Spleen (tissue), 11 donors: ENCODE measurements around the gene LUC7L. TPM values are rescaled to one million over a fixed set of nuclear protein-coding genes. Genes with fewer than 3 reads are reported as not detected.
"Not testable (repeated sequence)": the region's sequence is repeated elsewhere in the genome, so short reads cannot be mapped to it uniquely, and the experiment has no call there.

ENCODE experiments used
- DNase-seq: peaks from one replicate; pipeline ENCODE4 v3.0.0-alpha.2; 2020
- H3K27ac ChIP-seq, 8 donors: fragments of 200-600 bp; sonication (generic) in 7 of 8; 1 replicate in 4 of 8; 2 replicates in 4 of 8; pipeline versions ENCODE4 v1.5.0 to v1.8.0; 2016 to 2021; ENCODE audit warnings: inconsistent platforms in 4 of 8, mild to moderate bottlenecking in 4 of 8, moderate library complexity in 1 of 8
- H3K27me3 ChIP-seq, 7 donors: fragments of 200-600 bp; sonication (generic) in 6 of 7; replicated peaks in 1 of 7; 1 replicate in 4 of 7; 2 replicates in 3 of 7; pipeline versions ENCODE4 v1.5.0 to v1.8.0; 2016 to 2021; ENCODE audit warnings: inconsistent platforms in 3 of 7, mild to moderate bottlenecking in 1 of 7
- H3K36me3 ChIP-seq, 6 donors: fragments of 200-600 bp; sonication (generic) in 5 of 6; 1 replicate in 4 of 6; 2 replicates in 2 of 6; pipeline versions ENCODE4 v1.5.0 to v1.8.0; 2016 to 2021; ENCODE audit warnings: inconsistent platforms in 2 of 6
- H3K4me1 ChIP-seq, 6 donors: fragments of 200-600 bp; sonication (generic) in 5 of 6; 1 replicate in 3 of 6; 2 replicates in 3 of 6; pipeline versions ENCODE4 v1.5.0 to v1.8.0; 2016 to 2021; ENCODE audit warnings: inconsistent platforms in 3 of 6
- H3K4me3 ChIP-seq, 8 donors: fragments of 200-600 bp; sonication (generic) in 7 of 8; 1 replicate in 4 of 8; 2 replicates in 4 of 8; pipeline versions ENCODE4 v1.5.0 to v1.8.0; 2016 to 2021; ENCODE audit warnings: inconsistent platforms in 4 of 8, mild to moderate bottlenecking in 4 of 8, moderate library complexity in 2 of 8
- H3K9me3 ChIP-seq, 8 donors: fragments of 200-600 bp; sonication (generic) in 7 of 8; 1 replicate in 4 of 8; 2 replicates in 4 of 8; pipeline versions ENCODE4 v1.5.0 to v1.8.0; 2016 to 2021; ENCODE audit warnings: inconsistent platforms in 4 of 8
- POLR2A ChIP-seq, 3 donors: fragments of 450-650 bp; IDR thresholded peaks; one replicate each; pipeline ENCODE4 v1.5.1; 2017; ENCODE audit warnings: antibody characterized with exemption in 3 of 3, mild to moderate bottlenecking in 1 of 3
- POLR2AphosphoS5 ChIP-seq, 3 donors: sonication (generic); formaldehyde crosslinking; IDR thresholded peaks; one replicate each; pipeline ENCODE4 v1.5.1; 2017; ENCODE audit warnings: antibody characterized with exemption in 3 of 3
- WGBS, 5 donors: extraction: QIAGEN DNeasy Blood & Tissue Kit in 3 of 5; methylation state at CpG; one replicate each; pipeline versions ENCODE4 v1.1.5 to v1.1.7; 2013 to 2018; 5-methylcytosine and 5-hydroxymethylcytosine counted together
- intact Hi-C: fragments of 100-400 bp; cut with DNase I; formaldehyde crosslinking; loops from one replicate; pipeline ENCODE4 v1.15.0; 2023; ENCODE audit warnings: low total_unique reads
- polyA plus RNA-seq, 3 donors: library from polyadenylated mRNA; stranded (reverse); fragments of 200-250 nt; gene quantifications; one replicate each; pipeline ENCODE4 v1.2.1, GENCODE V29; 2013
- total RNA-seq, 7 donors: library from RNA; depleted of rRNA in 3 of 7; stranded (reverse); fragments of >200 nt in 3 of 7; fragmentation: NEBNext Ultra II Directional in 4 of 7; extraction: Animal tissue kit (Norgen Biotek cat#: 25700) in 4 of 7; gene quantifications; one replicate each; pipeline versions ENCODE4 v1.1.0 to v1.2.1, GENCODE V29; 2016 to 2021
- TF ChIP-seq, protein P1 (sequence below), 11 experiments: fragments of 200-600 bp in 7 of 11; fragments of 450-650 bp in 4 of 11; sonication (generic) in 4 of 11; IDR thresholded peaks in 8 of 11; conservative IDR thresholded peaks in 3 of 11; 1 replicate in 7 of 11; 2 replicates in 4 of 11; pipeline versions ENCODE4 v1.4.0 to v1.8.0; 2016 to 2021; ENCODE audit warnings: antibody characterized with exemption in 11 of 11, inconsistent platforms in 4 of 11, mild to moderate bottlenecking in 1 of 11
- donor health status: healthy with polysubstance abuse.
- donor health status: DM: no; HTN: no; CAD: no; lungs with moderate emphysema.
- donor health status: DM: no; HTN: no; CAD: no.
- donor health status: Bipolar disorder and iron deficiency.
- donor health status: healthy.
- donor health status: DM: no; HTN: no; CAD: no.
- donor health status: DM: yes; HTN: yes; CAD: no.

LUC7L gene
- total and polyA plus RNA-seq, 10 donors = 76.7 to 318 (median 108) TPM

DNA sequence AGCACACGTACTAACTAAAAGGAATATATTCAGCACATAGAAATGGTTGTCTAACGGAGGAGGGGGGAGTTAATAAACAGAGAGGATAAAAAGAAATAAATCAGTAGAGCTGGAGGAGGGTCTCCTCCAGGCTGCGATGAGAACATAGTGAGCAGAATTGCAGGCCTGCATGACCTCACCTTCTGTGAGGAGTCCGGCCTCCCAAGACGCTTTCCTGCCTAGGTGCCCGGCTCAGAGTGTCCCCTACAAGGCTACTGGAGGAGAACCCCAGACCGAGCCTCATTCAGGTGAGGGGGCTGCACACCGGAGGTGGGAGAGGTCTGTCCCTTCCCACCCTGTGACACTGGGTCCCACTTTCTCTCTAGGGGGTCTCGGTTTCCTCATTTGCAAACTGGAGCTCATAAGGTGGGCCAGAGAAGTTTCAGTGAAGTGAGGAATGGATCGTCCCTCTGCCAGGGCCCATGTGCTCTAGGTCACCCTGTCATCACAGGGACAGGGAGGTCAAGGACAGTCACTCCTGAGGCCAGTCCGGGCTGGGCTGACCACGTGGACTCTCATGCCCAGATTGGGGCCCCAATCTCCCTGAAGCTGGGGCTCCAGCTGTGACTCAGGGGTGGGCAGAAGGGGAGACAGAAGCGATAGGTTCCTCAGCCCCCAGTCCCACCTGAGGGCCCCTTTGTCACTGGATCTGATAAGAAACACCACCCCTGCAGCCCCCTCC lies 66.8 kb downstream of the LUC7L start:
- 84 to 92% (median 87%) methylated on average over 11 to 13 of the region's 13 CpGs for WGBS, 5 donors
- H3K36me3 ChIP-seq = no peaks in the 10 kb centered on the region
- TF ChIP-seq, protein P1, sequence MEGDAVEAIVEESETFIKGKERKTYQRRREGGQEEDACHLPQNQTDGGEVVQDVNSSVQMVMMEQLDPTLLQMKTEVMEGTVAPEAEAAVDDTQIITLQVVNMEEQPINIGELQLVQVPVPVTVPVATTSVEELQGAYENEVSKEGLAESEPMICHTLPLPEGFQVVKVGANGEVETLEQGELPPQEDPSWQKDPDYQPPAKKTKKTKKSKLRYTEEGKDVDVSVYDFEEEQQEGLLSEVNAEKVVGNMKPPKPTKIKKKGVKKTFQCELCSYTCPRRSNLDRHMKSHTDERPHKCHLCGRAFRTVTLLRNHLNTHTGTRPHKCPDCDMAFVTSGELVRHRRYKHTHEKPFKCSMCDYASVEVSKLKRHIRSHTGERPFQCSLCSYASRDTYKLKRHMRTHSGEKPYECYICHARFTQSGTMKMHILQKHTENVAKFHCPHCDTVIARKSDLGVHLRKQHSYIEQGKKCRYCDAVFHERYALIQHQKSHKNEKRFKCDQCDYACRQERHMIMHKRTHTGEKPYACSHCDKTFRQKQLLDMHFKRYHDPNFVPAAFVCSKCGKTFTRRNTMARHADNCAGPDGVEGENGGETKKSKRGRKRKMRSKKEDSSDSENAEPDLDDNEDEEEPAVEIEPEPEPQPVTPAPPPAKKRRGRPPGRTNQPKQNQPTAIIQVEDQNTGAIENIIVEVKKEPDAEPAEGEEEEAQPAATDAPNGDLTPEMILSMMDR (IDR thresholded peaks at IDR 0.05 in 8 of 11, conservative IDR thresholded peaks at IDR 0.05 in 3 of 11) = no peak
- TF ChIP-seq POLR2AphosphoS5 (IDR thresholded peaks at IDR 0.05) (no peak), POLR2A (IDR thresholded peaks at IDR 0.05) (no peak)
- intact Hi-C loops = no loop called here
- no peaks in the 10 kb centered on the region for H3K9me3 ChIP-seq
- DNase-seq = no peak
- H3K4me1 ChIP-seq = peaks cover 13 to 24% (median 20%) of the 10 kb centered on the region in 6 donors
- H3K4me3 ChIP-seq = no peak overlapping the region
- H3K27ac ChIP-seq = no peak overlapping the region
- H3K27me3 ChIP-seq = peaks cover 0 to 70% (median 36%) of the 10 kb centered on the region in 7 donors

DNA sequence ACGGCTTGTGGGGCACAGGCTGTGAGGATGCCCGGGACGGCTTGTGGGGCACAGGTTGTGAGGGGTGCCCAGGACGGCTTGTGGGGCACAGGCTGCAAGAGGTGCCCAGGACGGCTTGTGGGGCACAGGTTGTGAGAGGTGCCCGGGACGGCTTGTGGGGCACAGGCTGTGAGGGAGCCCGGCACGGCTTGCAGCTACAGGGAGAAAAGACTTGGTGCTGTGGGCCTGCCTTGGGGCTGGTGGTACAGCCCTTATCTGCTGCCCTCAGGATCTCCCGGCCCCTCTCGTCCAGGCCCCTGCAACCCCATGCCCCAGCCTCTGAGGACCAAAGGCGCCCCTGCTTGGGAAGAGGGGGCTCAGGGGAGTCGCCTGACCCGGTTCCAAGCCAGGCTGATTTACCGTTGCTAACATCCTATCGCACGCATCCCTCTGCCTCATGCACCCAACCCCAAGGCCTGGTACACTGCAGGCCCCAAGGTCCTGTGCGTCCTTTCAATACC lies 68.5 kb downstream of the LUC7L start:
- DNase-seq = no peak
- H3K4me3 ChIP-seq = no peak overlapping the region
- no peak overlapping the region for H3K27ac ChIP-seq
- H3K4me1 ChIP-seq = peaks cover 6 to 9% (median 9%) of the 10 kb centered on the region in 6 donors
- 67 to 78% (median 76%) methylated on average over 13 to 18 of the region's 18 CpGs for WGBS, 5 donors
- no peaks in the 10 kb centered on the region for H3K9me3 ChIP-seq
- H3K36me3 ChIP-seq = no peaks in the 10 kb centered on the region
- intact Hi-C loops = no loop called here
- H3K27me3 ChIP-seq = peaks cover 0 to 69% (median 21%) of the 10 kb centered on the region in 7 donors
- TF ChIP-seq, protein P1 (IDR thresholded peaks at IDR 0.05 in 8 of 11, conservative IDR thresholded peaks at IDR 0.05 in 3 of 11) = no peak
- no peak for TF ChIP-seq POLR2AphosphoS5 (IDR thresholded peaks at IDR 0.05)
- no peak for TF ChIP-seq POLR2A (IDR thresholded peaks at IDR 0.05)

DNA sequence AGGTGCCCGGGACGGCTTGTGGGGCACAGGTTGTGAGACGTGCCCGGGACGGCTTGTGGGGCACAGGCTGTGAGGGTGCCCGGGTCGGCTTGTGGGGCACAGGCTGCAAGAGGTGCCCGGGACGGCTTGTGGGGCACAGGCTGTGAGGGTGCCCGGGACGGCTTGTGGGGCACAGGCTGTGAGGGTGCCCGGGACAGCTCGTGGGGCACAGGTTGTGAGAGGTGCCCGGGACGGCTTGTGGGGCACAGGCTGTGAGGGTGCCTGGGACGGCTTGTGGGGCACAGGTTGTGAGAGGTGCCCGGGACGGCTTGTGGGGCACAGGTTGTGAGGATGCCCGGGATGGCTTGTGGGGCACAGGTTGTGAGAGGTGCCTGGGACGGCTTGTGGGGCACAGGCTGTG lies 69.0 kb downstream of the LUC7L start:
- WGBS, 5 donors = 66 to 76% (median 73%) methylated on average over 12 to 20 of the region's 20 CpGs
- H3K27me3 ChIP-seq = peaks cover 0 to 69% (median 19%) of the 10 kb centered on the region in 7 donors
- DNase-seq = peak; percentile 34
- H3K36me3 ChIP-seq, H3K4me1 ChIP-seq, H3K4me3 ChIP-seq, H3K9me3 ChIP-seq, intact Hi-C loops, H3K27ac ChIP-seq: not testable (repeated sequence)

DNA sequence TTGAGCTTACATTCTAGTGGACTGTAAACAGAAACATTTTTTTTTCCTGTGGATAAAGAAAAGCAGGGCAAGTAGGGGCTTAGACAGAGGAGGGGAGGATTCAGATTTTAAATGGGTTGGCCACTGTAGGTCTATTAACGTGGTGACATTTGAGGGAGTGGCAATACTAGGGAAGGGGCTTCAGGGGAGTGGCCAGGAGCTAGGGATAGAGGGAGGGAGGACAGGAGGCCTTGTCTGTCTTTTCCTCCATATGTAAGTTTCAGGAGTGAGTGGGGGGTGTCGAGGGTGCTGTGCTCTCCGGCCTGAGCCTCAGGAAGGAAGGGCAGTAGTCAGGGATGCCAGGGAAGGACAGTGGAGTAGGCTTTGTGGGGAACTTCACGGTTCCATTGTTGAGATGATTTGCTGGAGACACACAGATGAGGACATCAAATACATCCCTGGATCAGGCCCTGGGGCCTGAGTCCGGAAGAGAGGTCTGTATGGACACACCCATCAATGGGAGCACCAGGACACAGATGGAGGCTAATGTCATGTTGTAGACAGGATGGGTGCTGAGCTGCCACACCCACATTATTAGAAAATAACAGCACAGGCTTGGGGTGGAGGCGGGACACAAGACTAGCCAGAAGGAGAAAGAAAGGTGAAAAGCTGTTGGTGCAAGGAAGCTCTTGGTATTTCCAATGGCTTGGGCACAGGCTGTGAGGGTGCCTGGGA lies 70.0 kb downstream of the LUC7L start:
- H3K4me1 ChIP-seq = peaks cover 6 to 10% (median 8%) of the 10 kb centered on the region in 6 donors
- H3K27ac ChIP-seq = no peak overlapping the region
- 43 to 55% (median 48%) methylated on average over 6 of the region's 6 CpGs for WGBS, 5 donors
- peak; percentile 18 for DNase-seq
- no peaks in the 10 kb centered on the region for H3K36me3 ChIP-seq
- no peaks in the 10 kb centered on the region for H3K9me3 ChIP-seq
- intact Hi-C loops = no loop called here
- no peak overlapping the region for H3K4me3 ChIP-seq
- TF ChIP-seq POLR2A (IDR thresholded peaks at IDR 0.05) (no peak), POLR2AphosphoS5 (IDR thresholded peaks at IDR 0.05) (no peak)
- TF ChIP-seq, protein P1 (IDR thresholded peaks at IDR 0.05 in 8 of 11, conservative IDR thresholded peaks at IDR 0.05 in 3 of 11) = no peak
- H3K27me3 ChIP-seq = peaks cover 0 to 74% (median 24%) of the 10 kb centered on the region in 7 donors
